Measurements from ENCODE around the gene GIPR.

DNA sequence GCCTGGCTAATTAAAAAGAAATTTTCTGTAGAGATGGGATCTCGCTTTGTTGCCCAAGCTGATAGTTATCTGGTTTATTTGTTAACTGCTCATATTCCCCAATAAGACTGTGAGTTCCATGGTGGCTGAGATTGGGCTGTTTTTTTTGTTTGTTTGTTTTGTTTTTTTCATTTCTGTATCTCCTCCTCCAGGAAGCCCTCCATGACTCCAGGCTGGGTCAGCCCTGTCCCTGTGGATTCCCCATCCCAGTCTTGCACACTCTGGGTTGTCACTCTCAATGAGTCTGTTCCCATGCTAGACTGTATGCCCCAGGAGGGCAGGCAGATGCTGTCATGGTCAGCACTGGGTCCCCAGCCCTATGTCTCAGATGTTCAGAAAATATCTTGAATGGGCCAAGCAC is 31.7 kb upstream of the GIPR start:
- TF ChIP-seq ZNF341 (tag by site-specific recombination; IDR thresholded peaks at IDR 0.05; ENCODE audit: low read depth), result no peak
- TF ChIP-seq, protein P1, sequence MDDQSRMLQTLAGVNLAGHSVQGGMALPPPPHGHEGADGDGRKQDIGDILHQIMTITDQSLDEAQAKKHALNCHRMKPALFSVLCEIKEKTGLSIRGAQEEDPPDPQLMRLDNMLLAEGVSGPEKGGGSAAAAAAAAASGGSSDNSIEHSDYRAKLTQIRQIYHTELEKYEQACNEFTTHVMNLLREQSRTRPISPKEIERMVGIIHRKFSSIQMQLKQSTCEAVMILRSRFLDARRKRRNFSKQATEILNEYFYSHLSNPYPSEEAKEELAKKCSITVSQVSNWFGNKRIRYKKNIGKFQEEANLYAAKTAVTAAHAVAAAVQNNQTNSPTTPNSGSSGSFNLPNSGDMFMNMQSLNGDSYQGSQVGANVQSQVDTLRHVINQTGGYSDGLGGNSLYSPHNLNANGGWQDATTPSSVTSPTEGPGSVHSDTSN (CRISPR knock-in tag; IDR thresholded peaks at IDR 0.05), result no peak
- no peak for TF ChIP-seq YY1 (tag by site-specific recombination; IDR thresholded peaks at IDR 0.05)
- TF ChIP-seq KLF10 (tag by site-specific recombination; IDR thresholded peaks at IDR 0.05), result no peak
- no peak for TF ChIP-seq ZNF19 (tag by site-specific recombination; IDR thresholded peaks at IDR 0.05; ENCODE audit: low read depth)
- TF ChIP-seq, protein P2, sequence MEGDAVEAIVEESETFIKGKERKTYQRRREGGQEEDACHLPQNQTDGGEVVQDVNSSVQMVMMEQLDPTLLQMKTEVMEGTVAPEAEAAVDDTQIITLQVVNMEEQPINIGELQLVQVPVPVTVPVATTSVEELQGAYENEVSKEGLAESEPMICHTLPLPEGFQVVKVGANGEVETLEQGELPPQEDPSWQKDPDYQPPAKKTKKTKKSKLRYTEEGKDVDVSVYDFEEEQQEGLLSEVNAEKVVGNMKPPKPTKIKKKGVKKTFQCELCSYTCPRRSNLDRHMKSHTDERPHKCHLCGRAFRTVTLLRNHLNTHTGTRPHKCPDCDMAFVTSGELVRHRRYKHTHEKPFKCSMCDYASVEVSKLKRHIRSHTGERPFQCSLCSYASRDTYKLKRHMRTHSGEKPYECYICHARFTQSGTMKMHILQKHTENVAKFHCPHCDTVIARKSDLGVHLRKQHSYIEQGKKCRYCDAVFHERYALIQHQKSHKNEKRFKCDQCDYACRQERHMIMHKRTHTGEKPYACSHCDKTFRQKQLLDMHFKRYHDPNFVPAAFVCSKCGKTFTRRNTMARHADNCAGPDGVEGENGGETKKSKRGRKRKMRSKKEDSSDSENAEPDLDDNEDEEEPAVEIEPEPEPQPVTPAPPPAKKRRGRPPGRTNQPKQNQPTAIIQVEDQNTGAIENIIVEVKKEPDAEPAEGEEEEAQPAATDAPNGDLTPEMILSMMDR (tag by site-specific recombination; IDR thresholded peaks at IDR 0.05), result no peak
- TF ChIP-seq, protein P3, sequence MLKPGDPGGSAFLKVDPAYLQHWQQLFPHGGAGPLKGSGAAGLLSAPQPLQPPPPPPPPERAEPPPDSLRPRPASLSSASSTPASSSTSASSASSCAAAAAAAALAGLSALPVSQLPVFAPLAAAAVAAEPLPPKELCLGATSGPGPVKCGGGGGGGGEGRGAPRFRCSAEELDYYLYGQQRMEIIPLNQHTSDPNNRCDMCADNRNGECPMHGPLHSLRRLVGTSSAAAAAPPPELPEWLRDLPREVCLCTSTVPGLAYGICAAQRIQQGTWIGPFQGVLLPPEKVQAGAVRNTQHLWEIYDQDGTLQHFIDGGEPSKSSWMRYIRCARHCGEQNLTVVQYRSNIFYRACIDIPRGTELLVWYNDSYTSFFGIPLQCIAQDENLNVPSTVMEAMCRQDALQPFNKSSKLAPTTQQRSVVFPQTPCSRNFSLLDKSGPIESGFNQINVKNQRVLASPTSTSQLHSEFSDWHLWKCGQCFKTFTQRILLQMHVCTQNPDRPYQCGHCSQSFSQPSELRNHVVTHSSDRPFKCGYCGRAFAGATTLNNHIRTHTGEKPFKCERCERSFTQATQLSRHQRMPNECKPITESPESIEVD (tag by site-specific recombination; IDR thresholded peaks at IDR 0.05), result no peak
- TF ChIP-seq ZNF76 (tag by site-specific recombination; IDR thresholded peaks at IDR 0.05; ENCODE audit: borderline replicate concordance, low read depth), result no peak
- TF ChIP-seq, protein P4, sequence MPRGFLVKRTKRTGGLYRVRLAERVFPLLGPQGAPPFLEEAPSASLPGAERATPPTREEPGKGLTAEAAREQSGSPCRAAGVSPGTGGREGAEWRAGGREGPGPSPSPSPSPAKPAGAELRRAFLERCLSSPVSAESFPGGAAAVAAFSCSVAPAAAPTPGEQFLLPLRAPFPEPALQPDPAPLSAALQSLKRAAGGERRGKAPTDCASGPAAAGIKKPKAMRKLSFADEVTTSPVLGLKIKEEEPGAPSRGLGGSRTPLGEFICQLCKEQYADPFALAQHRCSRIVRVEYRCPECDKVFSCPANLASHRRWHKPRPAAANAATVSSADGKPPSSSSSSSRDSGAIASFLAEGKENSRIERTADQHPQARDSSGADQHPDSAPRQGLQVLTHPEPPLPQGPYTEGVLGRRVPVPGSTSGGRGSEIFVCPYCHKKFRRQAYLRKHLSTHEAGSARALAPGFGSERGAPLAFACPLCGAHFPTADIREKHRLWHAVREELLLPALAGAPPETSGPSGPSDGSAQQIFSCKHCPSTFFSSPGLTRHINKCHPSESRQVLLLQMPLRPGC (tag by site-specific recombination; IDR thresholded peaks at IDR 0.05), result no peak
